NCI-H2107 treated with DMSO at 0.1 percent for 48 hours (cell line): ENCODE results near the gene CCNG2.

ENCODE experiments used
- DNase-seq: peaks from one replicate; lab custom pipeline; 2025; ENCODE audit not compliant: unreplicated experiment; lab: John Stamatoyannopoulos, UW

Gene CCNG2

GRCh38 chr4:77146186-77147078 lies 10.6 kb upstream of the CCNG2 start:
- no peak for DNase-seq

GRCh38 chr4:77147079-77147782 lies 9.8 kb upstream of the CCNG2 start:
- DNase-seq = no peak

GRCh38 chr4:77148078-77148477 lies 8.9 kb upstream of the CCNG2 start:
- DNase-seq = no peak

- DNase-seq = no peak
Measured at GRCh38 chr4:77149789-77150188, 7.2 kb upstream of the CCNG2 start.

- no peak for DNase-seq
Measured at GRCh38 chr4:77151241-77151640, 5.8 kb upstream of the CCNG2 start.

GRCh38 chr4:77152421-77152820 lies 4.6 kb upstream of the CCNG2 start:
- DNase-seq = peak; percentile 11

GRCh38 chr4:77153006-77153405 lies 4.0 kb upstream of the CCNG2 start:
- no peak for DNase-seq

GRCh38 chr4:77154065-77154464 lies 2.9 kb upstream of the CCNG2 start:
- no peak for DNase-seq

- no peak for DNase-seq
Measured at GRCh38 chr4:77154761-77155499, 2.1 kb upstream of the CCNG2 start.

GRCh38 chr4:77155631-77156452 lies 1.2 kb upstream of the CCNG2 start:
- no peak for DNase-seq

GRCh38 chr4:77156533-77156911 lies 485 bp upstream of the CCNG2 start:
- DNase-seq = peak; percentile 92

- peak; percentile 50 for DNase-seq
Measured at GRCh38 chr4:77157859-77158486, 966 bp downstream of the CCNG2 start.

- DNase-seq = no peak
Measured at GRCh38 chr4:77158487-77158861, 1.5 kb downstream of the CCNG2 start.

GRCh38 chr4:77159806-77160205 lies 2.8 kb downstream of the CCNG2 start:
- no peak for DNase-seq

- no peak for DNase-seq
Measured at GRCh38 chr4:77163641-77164040, 6.6 kb downstream of the CCNG2 start.

- no peak for DNase-seq
Measured at GRCh38 chr4:77167173-77167572, 10.2 kb downstream of the CCNG2 start.

GRCh38 chr4:77167866-77168265 lies 10.9 kb downstream of the CCNG2 start:
- peak; percentile 23 for DNase-seq

- no peak for DNase-seq
Measured at GRCh38 chr4:77169481-77169880, 12.5 kb downstream of the CCNG2 start.

- DNase-seq = no peak
Measured at GRCh38 chr4:77170926-77171325, 13.9 kb downstream of the CCNG2 start.

GRCh38 chr4:77172336-77172735 lies 15.3 kb downstream of the CCNG2 start:
- no peak for DNase-seq
